Naive B cell (primary cell): ENCODE results near the gene NDUFA12. TPM values are rescaled to one million over a fixed set of nuclear protein-coding genes. Genes with fewer than 3 reads are reported as not detected.

Source experiments
- ATAC-seq, 2 donors: fragments of 150-1000 bp; cut with Tn5 transposase; 2 replicates each; pipeline ENCODE4 v1.10.0; 2021; ENCODE audit warnings: low read depth in 2 of 2, mild to moderate bottlenecking in 2 of 2, moderate library complexity in 2 of 2
- DNase-seq: peaks from one replicate; pipeline ENCODE4 v3.0.0; 2022
- H3K27ac Mint-ChIP-seq, 6 donors: one replicate each; pipeline ENCODE4 v1.8.0; 2020 to 2022; ENCODE audit warnings: mild to moderate bottlenecking in 6 of 6, mixed read lengths in 6 of 6, moderate library complexity in 5 of 6, inconsistent platforms in 2 of 6
- H3K27me3 Mint-ChIP-seq, 3 donors: one replicate each; pipeline ENCODE4 v1.8.0; 2021 to 2022; ENCODE audit warnings: mixed read lengths in 3 of 3, mild to moderate bottlenecking in 1 of 3
- H3K36me3 Mint-ChIP-seq, 2 donors: one replicate each; pipeline ENCODE4 v1.8.0; 2020 to 2022; ENCODE audit warnings: mixed read lengths in 2 of 2, inconsistent platforms in 1 of 2, mild to moderate bottlenecking in 1 of 2
- H3K4me1 Mint-ChIP-seq, 3 donors: one replicate each; pipeline ENCODE4 v1.8.0; 2020 to 2022; ENCODE audit warnings: mixed read lengths in 3 of 3, inconsistent platforms in 1 of 3, mild to moderate bottlenecking in 1 of 3, moderate library complexity in 1 of 3
- H3K4me3 Mint-ChIP-seq, 8 donors: one replicate each; pipeline ENCODE4 v1.8.0; 2020 to 2022; ENCODE audit warnings: mild to moderate bottlenecking in 8 of 8, mixed read lengths in 8 of 8, moderate library complexity in 8 of 8, inconsistent platforms in 2 of 8
- H3K9me3 Mint-ChIP-seq, 7 donors: one replicate each; pipeline ENCODE4 v1.8.0; 2020 to 2022; ENCODE audit warnings: mixed read lengths in 7 of 7, mild to moderate bottlenecking in 5 of 7, inconsistent platforms in 2 of 7, moderate library complexity in 1 of 7
- polyA plus RNA-seq, 6 donors: library from polyadenylated mRNA; unstranded; fragments of 300-500 nt; fragmentation: Illumina TruSeq; gene quantifications; one replicate each; pipeline ENCODE4 v1.2.3, GENCODE V29; 2021; ENCODE audit warnings: low read depth in 6 of 6

Gene NDUFA12
- polyA plus RNA-seq, result 100 to 1,000 TPM; 229 to 398 (median 293) TPM

DNA sequence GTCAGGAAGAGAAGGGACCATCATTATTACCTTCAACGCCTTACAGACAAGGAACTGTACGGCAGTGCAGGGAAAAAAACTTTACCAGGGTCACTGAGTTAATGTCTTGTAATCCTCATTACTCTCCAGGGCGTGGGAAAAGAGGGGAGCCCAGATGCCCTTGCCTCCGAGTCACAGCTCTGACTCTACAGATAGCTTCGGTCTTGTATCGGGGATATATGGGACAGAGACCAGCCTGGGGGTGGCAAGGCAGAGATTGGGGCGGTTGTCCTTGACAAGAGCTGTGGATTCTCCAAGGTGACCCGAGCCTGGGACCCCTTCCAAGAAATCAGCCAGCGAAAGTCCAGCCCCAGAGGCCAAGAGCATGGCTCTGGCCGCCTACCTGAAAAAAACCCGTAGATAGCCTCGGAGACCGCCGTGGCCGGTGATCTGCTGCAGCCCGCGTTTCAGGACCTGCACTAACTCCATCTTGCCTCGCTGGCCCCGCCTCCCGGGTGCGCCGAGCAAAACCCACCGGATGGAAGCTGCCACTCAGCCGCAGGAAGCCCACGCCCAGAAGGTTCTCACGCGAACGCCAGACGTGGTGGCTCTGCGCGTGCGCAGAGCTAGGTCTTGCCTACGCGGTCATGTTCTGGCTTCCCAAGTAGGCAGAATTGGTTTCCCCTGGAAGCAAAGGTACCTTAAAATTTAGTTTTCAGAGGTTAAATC, at the start of gene NDUFA12:
Gene NDUFA12, minus strand, starts transcription at position 485 of the 708 bp plus-strand sequence. Its CDS starts 17 bp downstream, at position 468.
- peak; percentile 92 for DNase-seq
- peaks cover 0 to 16% (median 10%) of the 10 kb centered on the region in 7 donors for H3K9me3 Mint-ChIP-seq
- ATAC-seq, result peak; percentile 99 to 100
- H3K4me1 Mint-ChIP-seq, result peaks cover 26 to 41% (median 40%) of the 10 kb centered on the region in 3 donors
- H3K4me3 Mint-ChIP-seq, result peak within 1 kb of the TSS; percentile 85 to 97 (median 95)
- peak within 1 kb of the TSS; percentile 91 to 97 (median 96) for H3K27ac Mint-ChIP-seq
- H3K36me3 Mint-ChIP-seq, result peaks cover 0 to 6% of the 10 kb centered on the region in 2 donors
- H3K27me3 Mint-ChIP-seq, result no peaks in the 10 kb centered on the region

DNA sequence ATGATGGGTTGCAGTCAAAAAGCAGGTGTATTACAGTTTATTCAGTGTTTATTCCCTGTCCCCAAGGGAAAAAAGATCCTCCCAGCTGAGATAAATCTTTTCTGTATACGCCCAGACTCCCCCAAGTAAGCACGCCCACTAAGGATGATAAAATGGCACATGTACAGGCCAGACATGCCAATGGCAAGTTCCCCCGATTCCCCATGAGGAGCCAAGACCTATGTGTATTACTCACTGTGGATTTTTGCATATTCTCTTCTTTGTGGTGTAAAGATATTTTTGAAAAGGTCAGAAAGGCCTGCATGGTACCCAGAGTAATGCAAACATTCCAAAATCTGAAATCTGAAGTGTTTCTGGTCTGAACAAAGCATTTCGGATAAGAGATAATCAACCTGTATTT, 47.7 kb upstream of the NDUFA12 start:
- Mint-ChIP-seq H3K36me3 (peaks cover 3 to 32% of the 10 kb centered on the region in 2 donors), H3K27ac (peak overlapping the region in 1 of 6 donors; percentile 68)

DNA sequence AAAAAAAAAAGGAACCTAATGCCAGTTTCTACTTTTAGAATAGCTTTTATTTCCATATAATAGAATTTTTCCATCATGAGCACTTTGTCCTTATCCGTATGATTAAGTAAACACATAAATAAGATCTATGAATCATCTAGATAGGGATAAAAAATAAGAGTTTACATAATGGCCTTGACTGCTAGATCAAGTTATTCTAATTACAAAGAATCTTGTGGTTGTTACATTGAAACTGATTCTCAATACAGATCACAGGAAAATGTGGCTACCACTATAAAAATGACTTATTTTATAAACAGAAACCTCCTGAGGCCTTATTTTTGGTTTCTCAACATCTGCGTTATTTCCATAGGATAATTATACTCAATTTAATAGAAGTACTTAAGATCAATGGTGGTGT, 34.4 kb upstream of the NDUFA12 start:
- Mint-ChIP-seq H3K9me3 (no peaks in the 10 kb centered on the region), H3K36me3 (peaks cover 0 to 9% of the 10 kb centered on the region in 2 donors), H3K27me3 (no peaks in the 10 kb centered on the region), H3K4me3 (no peak overlapping the region), H3K4me1 (peaks cover 0 to 9% (median 0%) of the 10 kb centered on the region in 3 donors), H3K27ac (no peak overlapping the region)
- DNase-seq (no peak), ATAC-seq (no peak)

More for the DNA sequence above, 47.7 kb upstream of the NDUFA12 start:
- H3K9me3 Mint-ChIP-seq, result no peaks in the 10 kb centered on the region
- H3K4me1 Mint-ChIP-seq, result no peaks in the 10 kb centered on the region
- no peak for ATAC-seq
- H3K4me3 Mint-ChIP-seq, result no peak overlapping the region
- no peaks in the 10 kb centered on the region for H3K27me3 Mint-ChIP-seq
- no peak for DNase-seq

DNA sequence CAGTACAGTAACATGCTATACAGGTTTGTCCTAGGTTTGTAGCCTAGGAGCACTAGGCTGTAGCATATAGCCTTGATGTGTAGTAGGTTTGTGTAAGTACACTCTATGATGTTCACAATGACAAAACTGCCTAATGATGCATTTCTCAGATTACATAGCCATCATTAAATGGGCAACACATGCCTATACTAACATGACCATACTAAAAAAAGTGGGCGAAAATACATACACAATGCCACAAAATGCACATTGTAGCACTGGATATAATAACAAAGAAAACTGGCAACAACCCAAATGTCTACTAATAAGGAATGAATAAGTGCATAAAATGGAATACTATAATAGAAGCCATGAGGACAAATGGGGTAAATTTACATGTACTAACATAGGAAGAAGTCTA, 31.3 kb upstream of the NDUFA12 start:
- H3K27me3 Mint-ChIP-seq, result no peaks in the 10 kb centered on the region
- ATAC-seq (no peak), DNase-seq (no peak)
- no peaks in the 10 kb centered on the region for H3K9me3 Mint-ChIP-seq
- H3K36me3 Mint-ChIP-seq, result peaks cover 0 to 4% of the 10 kb centered on the region in 2 donors
- no peak overlapping the region for H3K4me3 Mint-ChIP-seq
- peak overlapping the region in 2 of 6 donors; percentile 31 to 47 for H3K27ac Mint-ChIP-seq
- peaks cover 0 to 9% (median 0%) of the 10 kb centered on the region in 3 donors for H3K4me1 Mint-ChIP-seq

DNA sequence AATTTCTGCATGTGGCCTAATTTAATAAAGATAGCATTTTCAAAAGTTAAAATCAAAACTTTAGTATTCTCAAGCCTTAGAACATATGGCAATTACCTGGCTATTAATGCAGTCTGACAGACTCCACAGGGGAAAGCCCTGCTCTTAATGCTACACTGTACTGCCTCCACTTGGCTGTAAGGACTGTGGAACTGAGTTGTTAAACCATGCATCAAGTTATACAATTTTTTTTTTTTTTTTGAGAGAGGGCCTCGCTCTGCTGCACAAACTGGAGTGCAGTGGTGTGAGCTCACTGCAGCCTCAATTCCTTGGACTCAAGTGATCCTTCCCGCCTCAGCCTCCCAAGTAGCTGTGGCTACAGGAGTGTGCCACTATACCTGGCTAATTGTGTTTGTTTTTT, 19.0 kb upstream of the NDUFA12 start:
- no peak for DNase-seq
- Mint-ChIP-seq H3K27ac (peak overlapping the region in 1 of 6 donors; percentile 66), H3K27me3 (no peaks in the 10 kb centered on the region), H3K36me3 (peaks cover 0 to 12% of the 10 kb centered on the region in 2 donors), H3K9me3 (no peaks in the 10 kb centered on the region), H3K4me1 (peaks cover 0 to 6% (median 5%) of the 10 kb centered on the region in 3 donors), H3K4me3 (no peak overlapping the region)
- ATAC-seq, result peak in 1 of 2 donors; percentile 25

DNA sequence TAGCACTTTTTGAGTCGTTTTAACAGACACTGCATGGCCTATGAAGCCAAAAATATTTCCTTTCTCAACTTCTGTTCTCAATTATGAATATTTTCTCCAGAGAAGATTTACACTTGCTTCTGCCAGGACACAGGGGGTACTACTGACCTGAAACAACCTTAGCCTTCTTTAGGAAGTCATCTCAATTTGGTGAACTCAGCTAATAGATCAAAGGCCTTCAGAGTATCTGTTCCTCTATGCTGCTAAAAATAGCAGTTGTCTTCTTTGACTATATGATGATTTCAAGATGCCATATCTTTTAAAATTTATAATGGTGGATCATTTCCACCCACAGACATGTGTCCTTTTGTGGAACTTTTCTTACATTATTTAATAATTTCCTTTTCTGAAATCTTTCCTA, 14.0 kb upstream of the NDUFA12 start:
- ATAC-seq, result no peak
- no peaks in the 10 kb centered on the region for H3K27me3 Mint-ChIP-seq
- peaks cover 0 to 8% (median 6%) of the 10 kb centered on the region in 3 donors for H3K4me1 Mint-ChIP-seq
- peaks cover 0 to 7% (median 5%) of the 10 kb centered on the region in 7 donors for H3K9me3 Mint-ChIP-seq
- peak overlapping the region in 2 of 6 donors; percentile 27 to 55 for H3K27ac Mint-ChIP-seq
- peaks cover 9 to 14% of the 10 kb centered on the region in 2 donors for H3K36me3 Mint-ChIP-seq
- no peak overlapping the region for H3K4me3 Mint-ChIP-seq
- DNase-seq, result no peak

DNA sequence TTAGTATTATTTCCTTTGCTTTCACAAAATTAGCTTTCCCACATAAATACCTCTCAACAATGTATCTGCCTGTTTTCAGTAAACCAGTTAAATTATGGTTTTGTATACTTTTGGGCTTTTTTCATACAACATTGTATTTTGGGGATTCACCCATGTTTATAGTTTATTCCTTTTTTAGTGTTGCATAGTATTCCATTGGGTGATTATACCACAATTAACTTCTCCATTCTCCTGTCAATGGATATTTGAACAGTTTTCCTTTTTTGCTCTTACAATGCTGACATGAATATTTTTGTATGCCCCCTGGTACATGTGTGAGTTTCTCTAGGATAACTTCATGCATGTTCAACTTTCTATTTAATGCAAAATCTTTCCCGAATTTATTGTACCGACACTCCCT, 12.6 kb upstream of the NDUFA12 start:
- H3K27me3 Mint-ChIP-seq, result no peaks in the 10 kb centered on the region
- H3K27ac Mint-ChIP-seq, result no peak overlapping the region
- H3K4me1 Mint-ChIP-seq, result peaks cover 5 to 16% (median 9%) of the 10 kb centered on the region in 3 donors
- H3K9me3 Mint-ChIP-seq, result peaks cover 0 to 7% (median 5%) of the 10 kb centered on the region in 7 donors
- H3K36me3 Mint-ChIP-seq, result peaks cover 9% of the 10 kb centered on the region in 2 donors
- no peak for ATAC-seq
- no peak for DNase-seq
- H3K4me3 Mint-ChIP-seq, result no peak overlapping the region

DNA sequence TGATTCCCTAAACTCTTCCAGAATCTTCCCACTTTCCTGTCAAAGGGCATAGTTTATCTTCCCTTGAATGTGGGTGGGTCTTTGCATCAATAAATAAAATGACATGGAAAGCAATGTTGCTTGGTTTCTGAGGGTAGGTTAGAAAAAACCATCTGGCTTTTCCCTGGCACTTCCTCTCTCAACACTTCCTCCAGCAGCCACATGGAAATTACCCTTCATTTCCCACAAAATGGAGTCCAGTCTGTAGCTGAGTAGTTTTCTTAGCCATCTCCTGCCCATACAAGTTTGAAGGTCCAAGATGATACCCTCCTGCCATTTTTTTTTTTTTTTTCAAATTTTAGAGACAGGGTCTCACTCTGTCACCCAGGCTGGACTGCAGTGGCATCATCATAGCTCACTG, 11.1 kb upstream of the NDUFA12 start:
- no peak overlapping the region for H3K27ac Mint-ChIP-seq
- ATAC-seq, result no peak
- DNase-seq, result no peak
- H3K9me3 Mint-ChIP-seq, result peaks cover 3 to 16% (median 12%) of the 10 kb centered on the region in 7 donors
- peaks cover 17 to 31% (median 24%) of the 10 kb centered on the region in 3 donors for H3K4me1 Mint-ChIP-seq
- H3K4me3 Mint-ChIP-seq, result peak overlapping the region in 1 of 8 donors; percentile 12
- peaks cover 6 to 9% of the 10 kb centered on the region in 2 donors for H3K36me3 Mint-ChIP-seq
- no peaks in the 10 kb centered on the region for H3K27me3 Mint-ChIP-seq

DNA sequence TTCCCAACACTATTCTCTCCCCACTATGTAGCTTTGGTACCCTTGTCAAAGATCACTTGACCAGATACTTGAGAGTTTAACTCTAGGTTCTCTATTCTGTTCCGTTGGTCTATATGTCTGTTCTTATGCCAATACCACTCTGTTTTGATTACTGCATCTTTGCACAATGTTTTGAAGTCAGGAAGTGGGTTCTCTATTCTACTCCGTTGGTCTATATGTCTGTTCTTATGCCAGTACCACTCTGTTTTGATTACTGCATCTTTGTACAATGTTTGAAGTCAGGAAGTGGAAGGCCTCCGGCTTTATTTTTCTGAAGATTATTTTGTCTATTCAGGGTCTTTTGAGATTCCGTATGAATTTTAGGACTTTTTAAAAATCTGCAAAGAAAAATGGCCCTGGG, 2.7 kb upstream of the NDUFA12 start:
- Mint-ChIP-seq H3K27me3 (no peaks in the 10 kb centered on the region), H3K27ac (no peak overlapping the region), H3K4me3 (peak overlapping the region in 1 of 8 donors; percentile 46), H3K36me3 (no peaks in the 10 kb centered on the region), H3K4me1 (peaks cover 21 to 37% (median 31%) of the 10 kb centered on the region in 3 donors), H3K9me3 (peaks cover 0 to 27% (median 21%) of the 10 kb centered on the region in 7 donors)
- ATAC-seq (no peak), DNase-seq (no peak)

DNA sequence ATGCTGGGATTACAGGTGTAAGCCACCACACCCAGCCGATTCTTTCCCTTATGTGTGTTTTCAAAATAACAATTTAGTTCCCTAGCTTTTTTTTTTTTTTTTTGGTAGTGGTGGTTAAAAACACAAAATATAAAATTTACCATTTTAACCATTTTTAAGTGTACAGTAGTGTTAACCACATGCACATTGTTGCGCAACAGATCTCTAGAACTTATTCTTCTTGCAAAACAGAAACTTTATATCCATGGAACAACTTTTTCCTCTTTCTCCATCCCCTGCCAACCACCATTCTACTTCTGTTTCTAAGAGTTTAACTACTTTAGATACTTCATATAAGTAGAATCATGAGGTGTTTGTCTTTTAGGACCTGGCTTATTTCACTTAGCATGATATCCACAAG, 1.1 kb upstream of the NDUFA12 start:
- Mint-ChIP-seq H3K27ac (peak overlapping the region; percentile 4 to 97 (median 74)), H3K9me3 (peaks cover 0 to 18% (median 13%) of the 10 kb centered on the region in 7 donors), H3K4me1 (peaks cover 14 to 28% (median 28%) of the 10 kb centered on the region in 3 donors), H3K36me3 (peaks cover 0 to 6% of the 10 kb centered on the region in 2 donors), H3K27me3 (no peaks in the 10 kb centered on the region), H3K4me3 (peak overlapping the region; percentile 63 to 97 (median 92))
- DNase-seq (no peak), ATAC-seq (no peak)

DNA sequence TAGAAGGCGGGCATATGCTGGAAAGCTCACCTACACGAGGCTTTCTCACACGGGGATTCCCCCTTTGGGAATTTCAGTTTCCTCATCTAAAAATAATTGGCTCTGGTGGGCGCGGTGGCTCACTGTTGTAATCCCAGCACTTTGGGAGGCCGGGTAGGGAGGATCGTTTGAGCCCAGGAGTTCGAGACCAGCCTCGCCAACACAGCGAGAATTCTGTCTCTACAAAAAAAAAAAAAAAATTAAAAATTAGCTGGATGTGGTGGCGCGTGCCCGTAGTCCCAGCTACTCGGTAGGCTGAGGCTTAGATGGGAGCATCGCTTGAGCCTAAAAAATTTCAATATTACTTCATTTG, 400 bp upstream of the NDUFA12 start:
- Mint-ChIP-seq H3K27ac (peak overlapping the region; percentile 91 to 97 (median 96)), H3K4me3 (peak overlapping the region; percentile 85 to 97 (median 95)), H3K9me3 (peaks cover 0 to 17% (median 12%) of the 10 kb centered on the region in 7 donors), H3K4me1 (peaks cover 21 to 35% (median 35%) of the 10 kb centered on the region in 3 donors), H3K36me3 (peaks cover 0 to 6% of the 10 kb centered on the region in 2 donors), H3K27me3 (no peaks in the 10 kb centered on the region)
- DNase-seq (no peak), ATAC-seq (peak in 1 of 2 donors; percentile 1)

DNA sequence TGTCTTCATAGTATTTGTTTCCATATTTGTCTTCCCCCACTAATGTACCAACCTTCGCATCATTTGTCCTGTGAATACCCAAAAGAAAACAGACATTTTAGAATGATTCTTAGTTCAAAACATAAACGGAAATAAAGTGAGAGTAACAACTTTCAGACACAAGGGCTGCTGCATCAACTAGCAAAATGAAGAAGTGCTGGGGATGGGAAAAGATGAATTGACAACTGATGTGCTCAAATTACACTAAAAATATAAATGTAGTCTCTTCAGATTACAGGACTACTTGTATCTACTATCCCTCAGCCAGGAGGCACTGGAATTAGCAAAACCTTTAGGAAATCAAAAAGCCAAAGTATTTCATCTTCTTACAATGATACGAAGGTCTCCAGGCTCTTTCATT, 743 bp downstream of the NDUFA12 start:
- peak overlapping the region; percentile 85 to 97 (median 95) for H3K4me3 Mint-ChIP-seq
- H3K9me3 Mint-ChIP-seq, result peaks cover 0 to 9% (median 5%) of the 10 kb centered on the region in 7 donors
- peak overlapping the region in 5 of 6 donors; percentile 17 to 97 (median 94) for H3K27ac Mint-ChIP-seq
- peaks cover 0 to 6% of the 10 kb centered on the region in 2 donors for H3K36me3 Mint-ChIP-seq
- DNase-seq (no peak), ATAC-seq (no peak)
- H3K27me3 Mint-ChIP-seq, result no peaks in the 10 kb centered on the region
- peaks cover 30 to 45% (median 44%) of the 10 kb centered on the region in 3 donors for H3K4me1 Mint-ChIP-seq

DNA sequence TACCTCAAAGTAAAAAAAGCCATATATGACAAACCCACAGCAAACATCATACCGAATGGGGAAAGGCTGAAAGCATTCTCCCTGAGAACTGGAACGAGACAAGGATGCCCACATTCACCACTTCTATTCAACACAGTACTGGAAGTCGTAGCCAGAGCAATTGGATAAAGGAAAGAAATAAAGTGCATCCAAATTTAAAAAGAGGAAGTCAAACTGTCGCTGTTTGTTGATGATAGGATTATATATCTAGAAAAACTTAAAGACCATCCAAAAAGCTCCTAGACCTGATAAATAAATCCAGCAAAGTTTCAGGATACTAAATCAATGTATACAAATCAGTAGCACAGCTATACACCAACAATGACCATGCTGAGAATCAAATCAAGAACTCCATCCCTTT, 5.2 kb downstream of the NDUFA12 start:
- H3K27me3 Mint-ChIP-seq, result no peaks in the 10 kb centered on the region
- no peak overlapping the region for H3K27ac Mint-ChIP-seq
- peaks cover 0 to 6% of the 10 kb centered on the region in 2 donors for H3K36me3 Mint-ChIP-seq
- H3K9me3 Mint-ChIP-seq, result no peaks in the 10 kb centered on the region
- peak overlapping the region in 5 of 8 donors; percentile 2 to 34 (median 12) for H3K4me3 Mint-ChIP-seq
- DNase-seq (no peak), ATAC-seq (no peak)
- peaks cover 30 to 40% (median 38%) of the 10 kb centered on the region in 3 donors for H3K4me1 Mint-ChIP-seq

DNA sequence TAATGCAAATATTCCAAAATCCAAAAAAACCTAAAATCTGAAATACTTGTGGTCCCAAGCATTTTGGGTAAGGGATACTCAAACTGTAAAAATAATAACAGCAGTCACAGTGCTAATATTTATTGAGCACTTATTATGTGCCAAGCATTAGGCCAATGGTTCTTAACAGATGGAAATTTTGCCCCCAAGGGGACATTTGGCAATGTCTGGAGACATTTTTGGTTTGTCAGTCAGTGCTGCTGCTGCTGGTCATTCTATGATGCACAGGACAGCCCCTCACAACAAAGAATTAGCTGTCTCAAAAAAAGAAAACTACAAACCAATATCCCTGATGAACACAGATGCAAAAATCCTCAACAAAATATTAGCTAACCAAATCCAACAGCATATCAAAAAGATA, 5.8 kb downstream of the NDUFA12 start:
- no peak overlapping the region for H3K4me3 Mint-ChIP-seq
- H3K27me3 Mint-ChIP-seq, result no peaks in the 10 kb centered on the region
- peaks cover 29 to 34% (median 32%) of the 10 kb centered on the region in 3 donors for H3K4me1 Mint-ChIP-seq
- ATAC-seq (no peak), DNase-seq (no peak)
- H3K27ac Mint-ChIP-seq, result no peak overlapping the region
- no peaks in the 10 kb centered on the region for H3K9me3 Mint-ChIP-seq
- peaks cover 0 to 7% of the 10 kb centered on the region in 2 donors for H3K36me3 Mint-ChIP-seq
